ENCODE data around the gene MISP3.

Gene MISP3

GRCh38 chr19:14105680-14106079 lies 33.1 kb downstream of the MISP3 start:
- TF ChIP-seq, protein P1, sequence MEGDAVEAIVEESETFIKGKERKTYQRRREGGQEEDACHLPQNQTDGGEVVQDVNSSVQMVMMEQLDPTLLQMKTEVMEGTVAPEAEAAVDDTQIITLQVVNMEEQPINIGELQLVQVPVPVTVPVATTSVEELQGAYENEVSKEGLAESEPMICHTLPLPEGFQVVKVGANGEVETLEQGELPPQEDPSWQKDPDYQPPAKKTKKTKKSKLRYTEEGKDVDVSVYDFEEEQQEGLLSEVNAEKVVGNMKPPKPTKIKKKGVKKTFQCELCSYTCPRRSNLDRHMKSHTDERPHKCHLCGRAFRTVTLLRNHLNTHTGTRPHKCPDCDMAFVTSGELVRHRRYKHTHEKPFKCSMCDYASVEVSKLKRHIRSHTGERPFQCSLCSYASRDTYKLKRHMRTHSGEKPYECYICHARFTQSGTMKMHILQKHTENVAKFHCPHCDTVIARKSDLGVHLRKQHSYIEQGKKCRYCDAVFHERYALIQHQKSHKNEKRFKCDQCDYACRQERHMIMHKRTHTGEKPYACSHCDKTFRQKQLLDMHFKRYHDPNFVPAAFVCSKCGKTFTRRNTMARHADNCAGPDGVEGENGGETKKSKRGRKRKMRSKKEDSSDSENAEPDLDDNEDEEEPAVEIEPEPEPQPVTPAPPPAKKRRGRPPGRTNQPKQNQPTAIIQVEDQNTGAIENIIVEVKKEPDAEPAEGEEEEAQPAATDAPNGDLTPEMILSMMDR (IDR thresholded peaks at IDR 0.05; ENCODE audit: insufficient read depth, missing control alignments), result no peak
- FAIRE-seq (no peak), DNase-seq (ENCODE audit: insufficient read length, low spot score) (no peak)

DNA sequence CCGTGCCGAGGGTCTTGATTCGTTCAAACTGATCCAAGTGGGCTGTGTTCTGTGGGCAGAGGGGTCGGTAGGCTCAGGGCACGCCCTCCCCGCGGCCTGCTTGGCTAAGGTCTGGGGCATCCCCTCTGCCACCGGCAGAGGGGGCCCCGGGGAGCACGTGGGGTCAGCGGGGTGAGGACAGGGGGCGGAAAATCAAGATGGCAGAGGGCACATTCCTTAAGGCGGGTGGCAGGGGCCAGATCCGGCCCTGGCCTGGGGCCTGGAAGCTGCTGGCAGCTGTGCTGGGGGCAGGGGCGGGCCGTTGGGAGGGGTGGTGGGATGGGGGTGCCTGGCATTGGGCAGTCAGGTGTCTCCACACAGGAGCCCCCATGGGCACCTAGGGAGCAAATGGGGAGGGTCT lies 34.3 kb downstream of the MISP3 start:
- DNase-seq (ENCODE audit: insufficient read length, low spot score), result no peak
- TF ChIP-seq, protein P1 (IDR thresholded peaks at IDR 0.05; ENCODE audit: insufficient read depth, missing control alignments), result no peak
- FAIRE-seq, result no peak

GRCh38 chr19:14107581-14108461 lies 35.2 kb downstream of the MISP3 start:
- DNase-seq (ENCODE audit: insufficient read length, low spot score) (no peak), FAIRE-seq (no peak)

DNA sequence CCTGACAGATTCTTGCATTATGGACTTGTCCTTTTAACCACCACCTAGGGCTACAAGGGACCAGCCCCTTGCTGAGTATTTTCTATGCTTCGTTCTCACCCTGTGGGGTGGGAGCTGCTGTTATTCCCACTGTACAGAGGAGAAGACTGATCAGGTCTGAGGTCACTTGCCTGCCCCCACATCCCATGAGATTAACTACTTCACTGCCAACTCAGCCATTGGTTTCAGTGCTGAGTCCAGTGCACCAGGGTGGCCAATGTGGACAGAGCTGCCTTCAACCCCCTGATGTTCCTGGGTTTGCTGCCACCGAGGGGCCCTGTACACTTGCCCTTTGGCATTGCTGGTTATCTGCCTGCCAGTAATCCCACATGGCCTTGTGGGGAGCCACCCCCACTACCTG lies 38.1 kb downstream of the MISP3 start:
- FAIRE-seq, result no peak
- no peak for DNase-seq (ENCODE audit: insufficient read length, low spot score)
- TF ChIP-seq, protein P1 (IDR thresholded peaks at IDR 0.05; ENCODE audit: insufficient read depth, missing control alignments), result no peak

More at GRCh38 chr19:14107581-14108461, 35.2 kb downstream of the MISP3 start:
- TF ChIP-seq, protein P1 (IDR thresholded peaks at IDR 0.05; ENCODE audit: insufficient read depth, missing control alignments), result no peak

- FAIRE-seq, result no peak
- DNase-seq (ENCODE audit: insufficient read length, low spot score), result no peak
- TF ChIP-seq, protein P1 (IDR thresholded peaks at IDR 0.05; ENCODE audit: insufficient read depth, missing control alignments), result no peak
Observed at GRCh38 chr19:14111486-14111885, 38.9 kb downstream of the MISP3 start.

- FAIRE-seq, result no peak
- TF ChIP-seq, protein P1 (IDR thresholded peaks at IDR 0.05; ENCODE audit: insufficient read depth, missing control alignments), result no peak
- no peak for DNase-seq (ENCODE audit: insufficient read length, low spot score)
Observed at GRCh38 chr19:14112051-14112808, 39.6 kb downstream of the MISP3 start.
